Stimulated activated CD8-positive, alpha-beta memory T cell treated with anti-CD3 and anti-CD28 coated beads, Interleukin-7, amount 100 ng/mL, for 24 hours (primary cell): ENCODE results near the gene AGFG2.

Source experiments
- DNase-seq: peaks from one replicate; pipeline ENCODE4 v3.0.0-alpha.2; 2020; ENCODE audit warnings: low read depth

AGFG2 gene

DNA sequence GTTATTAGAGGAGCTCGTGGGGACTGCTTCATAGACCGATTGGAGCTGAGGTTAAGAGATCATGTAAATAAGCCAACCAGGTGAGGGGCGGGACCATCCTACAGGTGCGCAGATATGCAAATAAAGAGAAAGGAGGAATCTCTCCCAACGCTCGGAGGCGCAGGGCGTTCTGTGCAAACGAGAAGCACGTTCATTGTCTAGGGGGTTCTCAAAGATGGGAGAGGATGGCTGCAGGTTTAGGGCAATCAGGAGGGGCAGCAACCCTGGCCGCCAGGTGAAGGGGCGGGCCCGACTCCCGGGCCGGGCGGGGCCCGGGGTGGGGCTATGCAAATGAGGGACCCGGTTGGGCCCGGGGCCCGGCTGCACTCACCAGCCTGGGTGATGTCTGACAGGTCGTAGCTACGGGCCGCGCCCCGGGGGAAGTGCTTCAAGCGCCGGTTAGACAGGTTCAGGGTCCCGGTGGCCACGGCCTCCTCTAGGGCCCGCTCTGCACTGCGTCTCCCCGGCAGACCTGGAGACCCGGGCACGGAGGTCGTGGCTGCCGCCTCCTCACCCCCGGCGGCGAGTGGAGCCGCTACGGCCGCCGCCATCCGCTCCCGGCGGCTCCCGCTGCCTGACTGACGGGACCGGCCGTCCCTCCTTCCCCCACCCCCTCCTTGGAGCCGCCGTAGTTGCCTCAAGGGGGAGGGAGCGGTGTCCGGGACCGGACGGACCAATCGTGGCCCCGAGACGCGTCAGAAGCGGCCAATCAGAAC lies 46.7 kb downstream of the AGFG2 start, which contains the start of gene LRCH4:
LRCH4 (minus strand) TSS at position 619 of the 755 bp plus-strand sequence; CDS start at position 590, 29 bp downstream.
- no peak for DNase-seq

DNA sequence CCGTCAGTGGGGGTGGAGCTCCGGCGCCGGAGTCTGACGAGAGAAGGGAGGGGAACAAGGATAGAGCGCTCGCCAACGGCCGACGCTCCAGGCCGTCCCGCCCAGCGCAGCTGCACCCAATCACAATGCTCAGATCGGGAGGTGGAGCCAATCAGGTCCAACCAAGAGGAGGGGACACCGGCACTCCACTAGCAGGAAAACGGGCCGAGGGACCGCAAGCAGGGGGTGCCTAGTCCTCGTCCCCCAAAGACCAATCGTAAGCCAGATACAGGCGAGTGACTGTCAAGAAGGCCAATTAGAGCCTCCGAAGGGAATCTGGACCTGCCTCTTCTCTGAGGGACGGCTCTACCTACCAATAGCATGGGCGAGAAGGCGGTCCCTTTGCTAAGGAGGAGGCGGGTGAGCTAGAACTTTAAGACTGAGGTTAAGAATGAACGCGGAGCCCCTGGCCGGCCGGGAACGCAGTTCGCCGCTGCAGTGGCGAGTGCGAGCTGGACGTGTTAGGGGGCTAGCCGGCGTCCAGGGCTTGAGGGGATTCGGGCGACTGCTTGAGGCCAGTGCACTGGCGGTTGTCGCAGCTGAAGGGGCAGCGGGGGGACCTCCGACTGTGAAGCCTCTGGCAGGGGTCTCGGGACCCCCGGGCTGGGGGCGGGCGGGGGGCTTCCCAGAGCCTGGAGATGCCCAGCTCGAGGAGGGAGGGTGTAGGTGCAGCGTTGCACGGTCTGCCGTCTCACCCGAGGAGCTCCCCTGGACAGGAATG lies 47.4 kb downstream of the AGFG2 start, which contains the start of gene FBXO24:
FBXO24 (plus strand) TSS at position 63 of the 760 bp plus-strand sequence; CDS start at position 361, 298 bp downstream.
- DNase-seq = peak; percentile 99

DNA sequence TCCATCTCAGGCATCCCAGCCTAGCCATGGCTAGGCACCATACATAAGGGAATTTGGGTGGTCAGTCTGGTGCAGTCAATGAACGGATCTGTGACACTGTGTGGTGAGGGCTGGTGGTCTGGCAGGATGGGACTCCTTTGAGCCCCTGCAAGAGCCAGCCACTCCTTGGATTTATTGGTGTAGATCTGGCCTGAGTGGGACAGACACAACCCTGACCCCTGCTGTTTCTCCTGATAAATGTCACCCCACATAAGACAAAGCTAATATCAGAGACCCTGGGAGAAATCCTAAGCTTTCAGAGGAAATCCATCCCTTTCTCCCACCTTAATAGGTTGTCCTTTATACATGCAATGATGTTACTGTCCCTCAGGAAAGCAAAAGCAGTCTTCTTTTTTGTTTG lies 49.4 kb downstream of the AGFG2 start:
- no peak for DNase-seq

DNA sequence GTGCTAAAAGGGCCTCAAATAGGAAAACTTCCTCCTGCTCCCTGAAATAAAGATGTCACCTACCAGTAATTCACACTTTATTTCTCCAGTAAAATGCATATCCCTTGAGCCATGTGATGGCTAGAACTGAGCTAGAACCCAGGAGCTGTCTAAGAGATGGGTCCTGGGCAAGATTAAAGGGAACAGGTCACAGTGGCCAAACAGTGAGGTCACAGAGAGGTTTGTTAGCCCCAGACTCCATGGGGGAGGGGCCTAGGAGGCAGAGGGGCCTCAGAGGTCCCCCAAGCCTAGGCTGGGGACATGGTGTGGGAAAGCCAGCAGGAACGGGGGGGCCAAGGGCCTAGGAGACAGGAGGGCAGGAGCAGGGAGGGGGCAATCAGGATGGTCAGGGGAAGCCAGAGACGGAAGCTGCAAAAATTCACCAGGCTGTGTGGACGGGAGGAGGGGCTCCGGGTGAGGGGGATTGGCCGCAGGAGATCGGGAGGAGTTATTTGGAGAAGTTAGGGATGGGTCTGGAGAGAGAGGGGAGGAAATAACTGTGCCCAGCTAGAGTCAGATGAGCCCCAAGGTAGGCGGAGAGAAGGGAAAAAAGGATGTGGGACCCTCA lies 50.4 kb downstream of the AGFG2 start:
- DNase-seq = no peak

DNA sequence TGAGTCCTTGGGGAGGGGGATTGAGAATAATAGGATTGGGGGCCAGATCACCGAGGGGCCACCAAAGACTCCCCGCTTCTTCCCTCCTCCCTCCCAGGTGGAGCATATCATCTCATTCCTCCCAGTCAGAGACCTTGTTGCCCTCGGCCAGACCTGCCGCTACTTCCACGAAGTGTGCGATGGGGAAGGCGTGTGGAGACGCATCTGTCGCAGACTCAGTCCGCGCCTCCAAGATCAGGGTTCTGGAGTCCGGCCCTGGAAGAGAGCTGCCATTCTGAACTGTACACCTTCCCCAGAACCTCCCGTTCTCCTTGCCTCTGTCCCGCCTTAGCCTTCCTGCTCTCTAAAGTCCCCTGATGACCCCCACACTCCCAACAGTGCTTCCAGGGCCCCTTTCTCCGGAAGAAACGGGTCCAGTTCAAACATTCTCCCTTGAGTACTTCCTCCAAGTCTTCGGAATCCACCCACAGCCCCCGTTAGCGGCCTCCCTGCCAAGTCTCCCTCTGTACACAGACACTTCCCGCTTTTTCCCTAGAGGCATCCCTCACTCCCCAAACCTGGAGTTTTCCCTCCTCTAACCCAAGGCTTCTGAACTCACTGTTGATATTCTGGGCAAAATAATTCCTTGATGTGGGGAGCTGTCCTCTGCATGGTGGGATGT lies 51.2 kb downstream of the AGFG2 start:
- DNase-seq = no peak

DNA sequence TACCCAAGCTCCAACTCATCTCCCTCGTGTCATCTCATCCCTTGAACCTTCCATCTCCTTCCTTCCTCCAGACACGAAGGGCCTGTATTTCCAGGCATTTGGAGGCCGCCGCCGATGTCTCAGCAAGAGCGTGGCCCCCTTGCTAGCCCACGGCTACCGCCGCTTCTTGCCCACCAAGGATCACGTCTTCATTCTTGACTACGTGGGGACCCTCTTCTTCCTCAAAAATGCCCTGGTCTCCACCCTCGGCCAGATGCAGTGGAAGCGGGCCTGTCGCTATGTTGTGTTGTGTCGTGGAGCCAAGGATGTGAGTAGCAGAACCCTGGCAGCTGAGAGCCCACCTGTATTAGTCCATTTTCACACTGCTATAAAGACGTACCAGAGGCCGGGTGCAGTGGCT lies 52.6 kb downstream of the AGFG2 start:
- no peak for DNase-seq

DNA sequence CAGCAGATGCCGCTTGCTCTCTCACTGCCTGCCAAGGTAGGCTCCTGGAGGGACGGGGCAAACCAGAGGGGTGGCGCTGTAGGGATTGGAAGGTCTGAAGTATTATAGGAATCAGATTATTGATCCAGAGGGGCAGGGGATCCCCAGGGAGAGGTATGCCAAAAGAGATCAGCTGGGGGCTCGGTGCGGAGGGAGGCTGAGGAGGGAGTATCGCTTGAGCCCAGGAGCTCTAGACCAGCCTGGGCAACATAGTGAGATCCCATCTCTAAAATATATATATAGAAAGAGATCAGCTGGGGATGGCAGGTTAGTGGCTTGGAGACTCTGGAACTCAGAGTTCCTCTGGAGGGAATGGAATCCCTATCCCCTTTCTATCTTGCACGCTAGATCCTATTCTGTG lies 56.2 kb downstream of the AGFG2 start:
- no peak for DNase-seq

DNA sequence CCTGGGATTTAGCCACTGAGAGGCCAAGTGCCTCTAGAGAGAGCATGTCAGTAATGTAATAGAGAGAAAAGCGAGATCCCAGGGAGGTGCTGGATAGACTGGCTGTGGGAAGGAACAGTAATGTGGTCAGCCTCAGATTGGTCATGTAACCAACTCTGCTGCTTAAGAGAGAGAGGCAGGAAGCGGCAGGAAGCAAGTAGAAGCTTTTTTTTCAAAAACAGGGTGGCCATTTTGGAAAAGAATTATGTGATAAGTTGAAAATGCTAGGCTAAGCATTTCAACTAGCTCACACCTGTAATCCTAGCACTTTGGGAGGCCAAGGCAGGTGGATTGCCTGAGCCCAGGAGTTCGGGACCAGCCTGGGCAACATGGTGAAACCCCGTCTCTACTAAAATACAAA lies 59.4 kb downstream of the AGFG2 start:
- DNase-seq = no peak

DNA sequence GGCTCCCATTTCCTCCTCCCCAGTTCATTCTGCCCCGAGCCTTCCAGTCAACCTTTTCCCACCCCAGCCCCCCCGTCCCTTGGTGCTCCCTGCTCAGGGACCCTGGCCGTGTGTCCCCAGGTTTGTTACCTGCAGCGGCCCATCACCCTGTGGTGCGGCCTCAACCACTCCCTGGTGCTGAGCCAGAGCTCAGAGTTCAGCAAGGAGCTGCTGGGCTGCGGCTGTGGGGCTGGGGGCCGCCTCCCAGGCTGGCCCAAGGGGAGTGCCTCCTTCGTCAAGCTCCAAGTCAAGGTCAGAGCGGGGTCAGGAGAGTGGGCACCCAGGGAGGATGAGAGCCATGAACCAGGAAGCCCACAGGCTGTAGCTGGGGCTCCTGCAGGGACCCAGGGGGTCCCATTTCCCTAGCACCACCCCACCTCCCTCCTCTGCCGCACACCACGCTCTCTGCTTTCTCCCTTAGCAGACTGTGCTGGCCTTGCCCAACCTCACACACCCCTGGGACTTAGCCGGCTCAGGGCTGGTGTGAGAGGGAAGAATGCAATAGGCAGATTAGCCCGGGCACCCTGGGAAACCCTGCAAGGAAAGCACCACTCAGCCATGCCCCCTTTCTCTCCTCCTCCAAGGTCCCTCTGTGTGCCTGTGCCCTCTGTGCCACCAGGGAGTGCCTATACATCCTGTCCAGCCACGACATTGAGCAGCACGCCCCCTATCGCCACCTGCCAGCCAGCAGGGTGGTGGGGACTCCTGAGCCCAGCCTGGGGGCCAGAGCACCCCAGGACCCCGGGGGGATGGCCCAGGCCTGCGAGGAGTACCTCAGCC lies 61.1 kb downstream of the AGFG2 start:
- no peak for DNase-seq

DNA sequence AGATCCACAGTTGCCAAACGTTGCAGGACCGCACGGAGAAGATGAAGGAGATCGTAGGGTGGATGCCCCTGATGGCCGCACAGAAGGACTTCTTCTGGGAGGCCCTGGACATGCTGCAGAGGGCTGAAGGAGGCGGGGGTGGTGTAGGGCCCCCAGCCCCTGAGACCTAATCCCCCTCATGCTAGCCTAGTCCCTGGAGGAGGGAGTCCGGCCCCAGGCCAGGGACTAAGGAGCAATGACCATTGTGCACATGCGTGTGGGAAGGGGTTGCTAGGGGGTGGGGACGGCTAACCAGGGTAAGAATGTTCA lies 61.7 kb downstream of the AGFG2 start:
- DNase-seq = no peak

DNA sequence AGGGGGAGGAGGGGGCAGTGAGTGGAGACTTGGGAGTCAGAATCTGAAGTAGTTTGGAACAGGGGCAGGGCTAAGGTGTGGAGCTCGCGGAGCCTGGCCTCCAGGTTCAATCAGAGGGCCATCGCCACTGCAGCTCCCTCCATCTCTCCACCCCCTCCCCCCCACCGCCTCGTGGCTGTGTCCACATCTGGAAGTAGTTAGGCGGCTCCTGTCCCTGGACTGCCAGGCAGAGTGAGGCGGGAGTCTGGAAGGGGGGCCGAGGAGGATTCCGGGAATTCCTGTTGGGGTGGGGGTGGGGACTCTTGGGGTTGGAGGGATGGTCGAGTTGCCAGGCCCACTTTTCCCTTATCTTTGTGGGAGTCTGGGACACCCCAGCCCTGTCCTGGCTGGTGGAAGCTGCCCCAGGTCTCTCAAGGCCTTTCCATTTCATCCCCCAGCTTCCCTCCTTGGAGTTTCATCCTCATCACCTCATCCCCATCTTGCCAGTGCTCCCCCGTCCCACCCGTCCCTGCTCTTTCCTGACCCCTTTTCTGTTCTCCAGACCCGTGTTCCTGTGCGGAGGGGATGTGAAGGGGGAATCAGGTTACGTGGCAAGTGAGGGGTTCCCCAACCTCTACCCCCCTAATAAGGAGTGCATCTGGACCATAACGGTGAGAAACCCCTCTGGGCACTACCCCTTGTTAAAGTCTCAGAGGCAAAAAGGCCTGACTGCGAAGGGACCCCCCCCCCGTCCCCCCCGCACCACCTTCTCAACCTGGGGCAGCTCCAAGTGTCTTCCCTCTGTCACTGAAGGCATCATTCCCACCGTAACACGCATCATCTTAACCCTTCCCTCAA lies 64.1 kb downstream of the AGFG2 start:
- DNase-seq = no peak

DNA sequence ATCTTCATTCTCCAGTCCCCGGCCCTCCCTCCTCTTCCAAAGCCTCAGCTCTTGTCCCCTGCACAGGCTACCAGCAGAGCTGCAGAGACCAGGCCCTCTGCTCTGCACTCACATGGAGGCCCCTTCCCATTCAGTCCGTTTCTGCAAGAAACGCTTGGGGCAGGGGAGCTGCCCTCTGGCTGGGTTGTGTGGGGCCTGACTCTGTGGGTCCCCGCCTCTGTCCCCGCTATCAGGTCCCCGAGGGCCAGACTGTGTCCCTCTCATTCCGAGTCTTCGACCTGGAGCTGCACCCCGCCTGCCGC lies 64.7 kb downstream of the AGFG2 start:
- no peak for DNase-seq

DNA sequence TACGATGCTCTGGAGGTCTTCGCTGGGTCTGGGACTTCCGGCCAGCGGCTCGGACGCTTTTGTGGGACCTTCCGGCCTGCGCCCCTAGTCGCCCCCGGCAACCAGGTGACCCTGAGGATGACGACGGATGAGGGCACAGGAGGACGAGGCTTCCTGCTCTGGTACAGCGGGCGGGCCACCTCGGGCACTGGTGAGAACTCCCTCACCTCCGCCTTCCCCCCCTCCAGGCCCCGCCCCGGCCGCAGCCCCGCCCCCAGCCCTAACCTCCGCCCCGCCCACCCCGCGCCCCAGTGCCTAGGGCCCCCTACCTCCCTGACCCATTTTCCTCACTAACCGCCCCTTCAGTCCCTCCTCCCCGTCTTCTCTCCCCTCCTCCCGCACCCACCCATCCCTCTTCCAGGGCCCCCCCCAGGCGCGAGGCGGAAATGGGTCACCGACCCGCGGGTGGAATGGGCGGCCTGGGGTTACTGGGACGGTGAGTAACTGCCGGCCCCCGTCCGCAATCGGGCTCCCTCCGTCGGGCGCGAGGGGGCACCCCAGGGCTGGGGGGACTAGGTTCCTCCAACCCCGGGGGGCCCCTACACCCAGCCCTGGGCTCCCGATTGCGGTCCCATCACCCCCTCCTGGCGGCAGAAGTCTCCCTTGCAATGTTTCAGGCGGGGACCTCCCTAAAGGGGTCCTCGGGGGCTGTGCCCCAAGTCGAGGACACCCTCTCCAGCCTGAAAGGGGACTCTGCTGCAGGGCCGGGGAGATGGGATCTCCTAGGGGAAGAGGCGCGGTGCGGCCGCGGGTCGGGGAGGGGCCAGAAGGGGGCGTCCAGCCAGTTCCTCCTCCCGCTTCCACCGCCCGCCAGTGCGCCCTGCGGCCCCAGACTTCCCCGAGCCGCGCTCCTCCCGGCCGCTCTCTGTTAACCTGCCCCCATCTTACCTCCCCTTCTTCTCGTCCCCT lies 65.3 kb downstream of the AGFG2 start:
- DNase-seq = peak; percentile 56

DNA sequence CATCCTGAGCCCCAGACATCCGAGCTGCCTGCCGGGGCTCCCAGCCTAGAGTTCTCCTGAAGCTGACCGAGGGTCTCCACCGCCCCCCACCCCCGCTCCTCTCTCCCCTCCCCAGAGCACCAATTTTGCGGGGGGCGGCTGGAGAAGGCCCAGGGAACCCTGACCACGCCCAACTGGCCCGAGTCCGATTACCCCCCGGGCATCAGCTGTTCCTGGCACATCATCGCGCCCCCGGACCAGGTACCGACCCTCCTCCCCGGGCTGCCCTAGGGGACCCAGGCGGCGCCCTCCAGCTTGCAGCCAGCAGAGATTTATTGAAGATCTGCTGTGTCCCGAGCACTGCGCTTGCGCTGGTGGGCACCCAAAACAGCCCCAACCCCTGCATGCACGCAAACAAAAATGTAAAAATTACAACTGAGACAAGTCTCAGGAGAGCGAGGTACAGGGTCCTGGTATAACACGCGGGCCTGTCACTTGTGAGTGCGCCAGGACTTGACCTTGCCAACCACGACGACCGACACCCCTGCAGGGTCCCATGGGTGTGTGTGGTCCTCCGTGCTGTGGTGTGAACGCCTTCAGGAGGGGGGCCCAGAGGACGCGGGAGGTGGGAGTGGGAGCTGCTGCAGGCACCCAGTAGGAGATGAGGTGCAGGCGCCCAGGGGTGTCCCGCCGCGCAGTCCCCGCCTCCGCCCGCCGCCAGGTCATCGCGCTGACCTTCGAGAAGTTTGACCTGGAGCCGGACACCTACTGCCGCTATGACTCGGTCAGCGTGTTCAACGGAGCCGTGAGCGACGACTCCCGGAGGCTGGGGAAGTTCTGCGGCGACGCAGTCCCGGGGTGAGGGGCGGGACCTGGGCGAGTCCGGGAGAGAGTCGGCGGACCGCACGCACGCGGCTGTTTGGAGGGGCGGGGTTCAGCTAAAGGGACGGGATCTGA lies 66.2 kb downstream of the AGFG2 start:
- no peak for DNase-seq

DNA sequence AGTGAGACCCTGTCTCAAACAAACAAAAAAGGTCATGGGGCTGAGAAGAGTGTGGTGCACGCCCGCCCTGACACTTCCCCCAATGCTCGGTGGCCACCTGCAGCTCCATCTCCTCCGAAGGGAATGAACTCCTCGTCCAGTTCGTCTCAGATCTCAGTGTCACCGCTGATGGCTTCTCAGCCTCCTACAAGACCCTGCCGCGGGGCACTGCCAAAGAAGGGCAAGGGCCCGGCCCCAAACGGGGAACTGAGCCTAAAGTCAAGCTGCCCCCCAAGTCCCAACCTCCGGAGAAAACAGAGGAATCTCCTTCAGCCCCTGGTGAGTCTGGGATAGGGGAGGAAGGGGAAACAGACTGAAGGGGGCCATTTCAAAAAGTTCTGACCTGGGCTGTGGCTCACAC lies 67.3 kb downstream of the AGFG2 start:
- no peak for DNase-seq

DNA sequence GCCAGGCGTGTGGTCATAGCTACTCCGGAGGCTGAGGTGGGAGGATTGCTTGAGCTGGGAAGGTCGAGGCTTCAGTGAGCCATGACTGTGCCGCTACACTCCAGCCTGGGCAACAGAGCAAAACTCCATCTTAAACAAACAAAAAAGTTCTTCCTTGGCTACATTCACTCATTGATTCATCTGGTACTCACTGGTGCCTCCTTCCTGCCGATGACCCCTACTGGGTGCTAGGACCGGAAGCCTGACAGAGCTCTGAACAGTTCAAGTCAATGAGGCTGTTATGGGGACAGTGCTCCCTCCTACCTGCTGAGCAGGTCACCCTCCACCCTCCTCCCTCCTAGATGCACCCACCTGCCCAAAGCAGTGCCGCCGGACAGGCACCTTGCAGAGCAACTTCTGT lies 68.1 kb downstream of the AGFG2 start:
- no peak for DNase-seq

DNA sequence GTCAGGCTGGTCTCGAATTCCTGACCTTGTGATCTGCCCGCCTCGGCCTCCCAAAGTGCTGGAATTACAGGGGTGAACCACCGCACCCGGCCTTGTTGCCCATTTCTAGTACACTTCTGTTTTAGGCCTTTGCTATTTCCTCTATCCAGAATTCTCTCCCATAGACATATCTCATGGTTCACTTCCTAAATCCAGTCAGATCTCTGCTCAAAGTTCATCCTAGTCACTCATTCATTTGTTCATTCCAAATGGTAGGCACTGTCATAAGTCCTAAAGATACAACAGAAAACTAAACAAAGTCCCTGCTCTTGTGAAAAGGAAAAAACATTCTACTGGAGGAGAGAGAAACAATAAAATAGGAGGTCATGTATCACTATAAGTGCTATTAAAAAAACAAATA lies 71.0 kb downstream of the AGFG2 start:
- DNase-seq = no peak

DNA sequence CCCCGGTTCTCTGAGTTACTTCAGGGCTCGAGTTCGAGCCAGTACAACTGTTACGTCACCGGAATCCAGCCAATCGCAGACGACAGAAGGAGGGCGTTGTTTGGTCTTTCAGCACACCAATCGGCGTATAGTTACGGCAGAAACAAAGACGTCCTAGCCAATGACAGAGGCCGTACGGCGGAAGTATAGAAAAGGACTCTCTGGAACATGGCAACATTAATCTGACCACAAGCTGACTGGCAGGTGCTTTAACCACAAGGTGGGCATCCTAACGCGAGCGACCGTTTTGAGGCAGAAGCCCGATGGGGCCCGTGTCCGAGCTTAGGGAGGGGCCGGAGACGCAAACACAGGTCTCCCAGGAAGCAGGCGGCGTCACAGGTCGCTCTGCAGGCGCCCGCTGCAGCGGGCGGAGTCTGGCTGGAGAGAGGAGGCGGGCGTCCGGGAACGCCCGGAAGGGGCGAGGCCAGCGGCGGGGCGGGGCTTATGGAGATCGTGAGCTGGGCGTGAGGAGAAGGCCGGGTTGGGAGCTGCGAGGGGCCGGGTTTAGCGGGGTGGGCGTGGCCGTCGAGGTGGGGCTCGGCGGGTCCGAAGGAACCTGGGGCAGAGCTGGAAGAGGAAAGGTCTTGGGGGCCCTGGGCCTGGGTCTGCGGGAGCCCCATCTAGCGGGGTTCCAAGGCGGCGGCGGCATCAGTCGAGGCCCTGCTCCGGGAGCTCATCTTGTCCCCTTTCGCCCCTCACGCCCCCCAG lies 73.2 kb downstream of the AGFG2 start, which contains the start of gene MOSPD3:
MOSPD3 (plus strand) TSS at position 558 of the 747 bp plus-strand sequence. CDS start 252 bp downstream, outside the sequence.
- DNase-seq = peak; percentile 94
